ENCODE results near the gene SLC7A6OS.
"Not testable (repeated sequence)": the region's sequence is repeated elsewhere in the genome, so short reads cannot be mapped to it uniquely, and the experiment has no call there.

The SLC7A6OS gene

GRCh38 chr16:68298907-68299561, 11.7 kb downstream of the SLC7A6OS start:
- no peak for DNase-seq (ENCODE audit: low spot score)

GRCh38 chr16:68298312-68298711, 12.4 kb downstream of the SLC7A6OS start:
- DNase-seq (ENCODE audit: low spot score): no peak

DNA sequence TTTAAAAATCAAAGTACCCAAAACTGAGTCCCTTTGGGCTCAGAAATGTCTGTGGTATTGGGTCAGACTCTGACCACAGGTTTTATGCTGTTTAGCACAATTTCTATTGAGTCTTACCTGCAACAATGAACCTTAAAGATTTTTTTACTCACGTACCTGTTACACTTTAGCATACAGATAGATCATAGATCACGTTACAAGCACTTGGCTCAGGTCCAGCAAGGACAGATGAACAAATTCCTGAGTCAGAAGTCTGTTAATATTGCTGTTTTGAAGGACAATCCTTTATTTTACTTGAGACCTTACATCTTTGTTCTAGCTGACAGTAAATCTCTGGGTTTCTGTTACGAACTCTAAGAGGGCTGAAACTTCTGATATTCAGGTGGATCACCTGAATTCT, 12.8 kb downstream of the SLC7A6OS start:
- DNase-seq (ENCODE audit: low spot score): no peak

DNA sequence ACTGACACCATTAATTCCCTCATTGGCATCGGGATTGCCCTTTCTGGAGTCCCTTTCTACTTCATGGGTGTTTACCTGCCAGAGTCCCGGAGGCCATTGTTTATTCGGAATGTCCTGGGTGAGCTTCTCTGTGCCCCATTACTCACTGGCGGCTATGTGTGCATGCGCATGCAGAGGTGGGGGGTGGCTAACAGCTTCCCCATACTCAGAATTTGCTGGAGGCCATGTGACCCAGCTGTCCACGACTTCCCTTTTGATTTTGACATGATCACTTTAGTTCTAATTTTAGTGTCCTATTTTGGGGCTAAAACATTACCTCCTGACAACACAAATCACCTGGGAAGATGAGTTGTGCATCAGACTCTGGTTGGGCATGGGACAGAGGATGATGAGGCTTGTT, 14.1 kb downstream of the SLC7A6OS start:
- no peak for DNase-seq (ENCODE audit: low spot score)

DNA sequence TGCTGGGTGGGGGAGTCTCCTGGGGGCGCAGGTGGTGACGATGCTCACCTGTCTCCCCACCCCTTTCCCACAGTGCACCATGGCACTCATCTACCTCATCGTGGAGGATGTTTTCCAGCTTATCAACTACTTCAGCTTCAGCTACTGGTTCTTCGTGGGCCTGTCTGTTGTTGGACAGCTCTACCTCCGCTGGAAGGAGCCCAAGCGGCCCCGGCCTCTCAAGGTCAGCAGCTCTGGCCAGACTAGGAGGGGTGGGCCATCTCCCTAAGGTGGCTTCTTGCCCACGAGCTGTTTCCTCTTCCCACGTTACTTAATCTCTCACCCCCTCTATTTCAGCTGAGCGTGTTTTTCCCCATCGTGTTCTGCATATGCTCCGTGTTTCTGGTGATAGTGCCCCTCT, 14.5 kb downstream of the SLC7A6OS start:
- DNase-seq (ENCODE audit: low spot score): no peak

DNA sequence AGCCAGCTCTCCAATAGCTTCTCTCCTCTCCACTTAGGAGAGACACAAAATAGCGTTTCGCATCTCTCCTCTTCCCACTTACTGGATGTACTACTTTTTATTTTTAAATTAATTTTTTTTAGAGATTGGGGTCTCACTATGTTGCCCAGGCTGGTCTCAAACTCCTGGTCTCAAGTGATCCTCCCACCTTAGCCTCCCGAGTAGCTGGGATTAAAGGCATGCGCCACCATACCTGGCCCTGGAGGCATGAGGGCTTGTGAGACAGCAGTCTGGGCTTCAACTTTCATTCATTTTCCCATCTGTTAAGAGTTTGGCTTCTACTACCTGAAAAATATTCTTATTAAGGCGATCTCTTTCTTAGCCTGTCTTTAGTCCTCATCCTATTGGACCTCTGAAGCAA, 18.3 kb downstream of the SLC7A6OS start:
- DNase-seq (ENCODE audit: low spot score): no peak

DNA sequence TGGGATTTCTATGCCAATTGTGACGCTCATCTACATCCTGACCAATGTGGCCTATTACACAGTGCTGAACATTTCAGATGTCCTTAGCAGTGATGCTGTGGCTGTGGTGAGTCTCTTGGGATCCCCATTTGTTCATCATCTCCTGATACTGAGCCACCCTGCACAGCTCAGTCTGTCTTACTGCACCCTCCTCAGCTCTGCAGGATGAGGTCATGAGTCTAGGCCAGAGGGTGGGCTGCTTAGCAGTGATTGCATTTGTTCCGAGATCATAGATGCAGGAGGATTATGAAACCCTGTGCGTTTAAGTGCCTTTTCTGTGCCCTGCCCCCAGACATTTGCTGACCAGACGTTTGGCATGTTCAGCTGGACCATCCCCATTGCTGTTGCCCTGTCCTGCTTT, 19.5 kb downstream of the SLC7A6OS start:
- DNase-seq (ENCODE audit: low spot score): no peak

DNA sequence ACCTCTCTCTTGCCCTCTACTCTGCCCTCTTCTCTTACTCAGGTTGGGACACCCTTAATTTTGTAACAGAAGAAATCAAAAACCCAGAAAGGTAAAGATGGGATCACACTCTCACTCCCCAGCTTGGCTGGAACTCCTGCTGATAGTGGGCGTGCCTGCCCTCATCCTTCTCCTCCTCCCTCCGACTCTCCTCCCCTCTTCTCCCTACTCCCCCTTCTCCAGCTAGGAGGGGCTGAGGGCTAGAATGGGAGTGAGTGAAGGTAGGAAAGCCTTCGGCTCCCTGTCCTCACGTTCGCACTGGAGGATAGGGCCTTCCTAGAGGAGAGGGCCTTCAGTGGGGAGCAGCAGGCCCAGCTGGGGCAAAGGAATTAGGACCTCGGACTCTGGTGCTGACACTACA, 20.3 kb downstream of the SLC7A6OS start:
- no peak for DNase-seq (ENCODE audit: low spot score)

- peak; percentile 67 for DNase-seq (ENCODE audit: low spot score)
These were observed 21.0 kb downstream of the SLC7A6OS start for GRCh38 chr16:68289621-68290329.

DNA sequence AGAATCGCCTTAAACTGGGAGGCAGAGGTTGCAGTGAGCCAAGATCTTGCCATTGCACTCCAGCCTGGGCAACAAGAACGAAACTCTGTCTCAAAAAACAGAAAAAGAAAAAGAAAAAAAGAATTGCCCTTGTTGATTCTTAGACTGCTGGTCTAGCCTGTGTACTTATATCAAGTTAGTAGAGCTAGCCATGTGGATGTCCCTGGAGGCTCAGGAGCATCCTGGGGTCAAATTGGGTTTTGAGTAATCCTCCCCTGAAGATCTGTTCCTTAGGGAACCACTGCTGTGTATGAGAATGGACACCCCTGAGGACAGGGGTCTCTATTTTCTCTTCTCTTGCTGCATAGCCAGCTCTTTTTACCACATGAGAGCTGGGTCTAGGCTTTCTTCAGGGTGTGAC, 21.5 kb downstream of the SLC7A6OS start:
- no peak for DNase-seq (ENCODE audit: low spot score)

GRCh38 chr16:68288796-68289195, 21.9 kb downstream of the SLC7A6OS start:
- DNase-seq (ENCODE audit: low spot score): not testable (repeated sequence)

GRCh38 chr16:68288252-68288650, 22.5 kb downstream of the SLC7A6OS start:
- no peak for DNase-seq (ENCODE audit: low spot score)

DNA sequence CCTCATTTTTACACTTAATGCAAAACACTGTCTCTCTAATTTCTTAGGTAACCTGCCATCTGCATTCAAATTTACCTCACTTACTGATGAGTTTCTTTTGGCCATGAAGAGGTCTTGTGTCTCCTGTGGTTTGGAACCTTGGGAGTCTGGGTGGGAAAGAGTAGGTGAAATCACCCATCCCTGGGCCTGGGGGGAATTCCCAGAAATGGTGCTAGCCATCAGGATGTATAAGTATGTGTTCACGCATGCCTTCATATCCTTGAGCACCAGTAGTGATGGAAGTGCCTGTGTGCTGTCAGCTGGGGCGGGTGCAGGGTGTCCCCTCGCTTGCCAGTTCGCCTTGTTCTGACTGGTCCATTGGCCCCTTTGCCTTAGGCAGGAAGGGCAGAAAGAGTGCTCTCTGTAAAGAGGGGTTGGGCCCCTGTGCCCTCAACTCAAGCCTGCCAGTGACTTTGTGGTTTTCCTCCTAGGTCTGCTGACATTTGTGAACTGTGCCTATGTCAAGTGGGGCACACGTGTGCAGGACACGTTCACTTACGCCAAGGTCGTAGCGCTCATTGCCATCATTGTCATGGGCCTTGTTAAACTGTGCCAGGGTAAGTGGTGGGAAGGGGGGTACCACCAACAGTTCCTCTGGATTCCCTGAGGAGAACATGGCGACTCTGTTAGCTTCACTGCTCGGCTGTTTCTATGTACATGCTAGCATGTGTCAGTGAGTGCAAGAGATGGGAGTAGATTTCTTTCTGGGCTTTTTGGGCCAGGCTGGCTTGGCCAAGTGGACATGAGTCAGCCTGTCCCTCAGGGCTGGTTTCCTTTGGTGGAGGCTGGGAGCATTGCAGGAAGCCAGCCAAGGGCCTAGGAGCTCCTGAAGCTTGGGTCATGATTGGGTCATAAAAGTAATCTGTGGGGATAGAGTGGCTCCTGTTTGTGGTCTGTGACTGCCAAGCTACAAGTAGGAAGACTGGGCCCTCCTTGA, 23.2 kb downstream of the SLC7A6OS start:
- DNase-seq (ENCODE audit: low spot score): peak; percentile 50

DNA sequence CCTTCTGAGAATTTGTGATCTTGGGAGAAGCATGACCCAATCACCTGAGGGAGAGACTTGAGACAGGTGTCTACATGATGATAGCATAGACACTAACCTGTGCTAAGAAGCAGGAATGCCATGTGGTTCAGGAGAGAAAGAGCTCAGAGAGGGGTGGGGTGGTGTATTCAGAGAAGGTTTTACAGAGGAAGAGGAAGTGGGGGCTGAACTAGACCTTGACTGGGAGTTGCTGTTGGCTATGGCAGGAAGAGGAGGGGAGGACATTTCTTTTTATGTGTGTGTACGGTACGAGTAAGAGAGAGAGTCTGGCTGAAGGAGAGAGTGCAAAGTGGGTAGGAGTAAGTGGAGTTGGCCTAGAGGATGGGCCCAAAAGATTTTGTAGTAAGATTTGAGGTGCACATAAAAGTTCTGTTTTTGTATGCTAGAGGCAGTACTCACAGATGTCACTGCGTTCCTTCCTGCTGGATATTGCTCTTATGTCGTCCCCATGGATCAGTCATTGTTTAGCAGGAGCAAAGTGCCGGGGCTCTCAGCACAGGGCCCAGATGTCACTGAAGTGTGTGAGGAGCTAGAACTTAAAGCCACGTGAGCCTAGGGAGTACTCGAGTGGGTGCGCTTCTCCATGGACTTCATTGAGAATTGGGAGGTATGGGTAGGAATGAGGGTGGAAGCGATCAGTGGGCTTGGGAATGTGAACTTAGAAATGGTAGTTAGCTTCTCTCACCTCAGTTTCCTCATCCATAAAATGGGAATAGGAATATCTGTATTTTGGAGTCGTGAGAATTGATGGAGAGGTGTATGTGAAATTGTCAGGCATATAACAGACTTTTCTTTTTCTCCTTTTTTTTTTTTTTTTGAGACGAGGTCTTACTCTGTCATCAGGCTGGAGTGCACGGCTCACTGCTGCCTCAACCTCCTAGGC, 24.3 kb downstream of the SLC7A6OS start:
- DNase-seq (ENCODE audit: low spot score): peak; percentile 53

GRCh38 chr16:68285683-68286082, 25.1 kb downstream of the SLC7A6OS start:
- DNase-seq (ENCODE audit: low spot score): no peak

GRCh38 chr16:68284847-68285246, 25.9 kb downstream of the SLC7A6OS start:
- DNase-seq (ENCODE audit: low spot score): no peak

DNA sequence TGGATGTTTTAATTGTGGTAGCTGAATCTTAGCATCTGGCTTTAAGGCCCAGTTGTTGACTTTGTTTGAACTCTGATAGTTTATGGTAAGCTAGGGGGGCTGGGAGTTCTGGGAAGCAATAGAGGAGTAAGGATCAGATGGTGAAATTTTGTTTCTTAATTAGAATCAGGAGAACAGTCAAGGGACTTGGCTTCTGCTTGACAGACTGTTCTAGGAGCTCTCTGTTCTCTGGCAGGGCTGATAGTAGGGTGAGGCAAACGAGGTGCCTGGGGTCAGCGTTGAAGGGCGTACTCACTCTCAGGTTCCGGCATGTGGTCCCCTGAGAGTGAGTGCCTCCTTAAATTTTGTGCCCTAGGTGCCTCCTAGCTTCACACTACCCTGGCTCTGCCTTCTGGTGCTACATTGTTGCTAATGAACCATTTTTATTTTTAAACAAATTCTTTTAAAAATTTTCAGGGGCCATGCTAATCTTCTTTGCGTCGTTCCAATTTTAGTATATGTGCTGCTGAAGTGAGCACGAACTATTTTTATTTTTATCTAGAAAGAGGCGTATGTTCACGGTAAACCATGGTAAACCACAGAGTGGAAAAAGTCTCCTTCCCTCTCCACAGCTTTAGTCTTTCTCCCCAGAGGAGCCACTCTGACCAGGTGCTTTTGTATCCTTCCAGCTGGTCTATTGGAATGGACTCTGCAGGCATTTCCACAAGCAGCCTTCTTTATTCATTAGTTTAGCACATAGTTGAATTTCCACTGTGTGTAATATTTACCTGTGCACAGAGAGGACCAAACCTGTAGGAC, 26.7 kb downstream of the SLC7A6OS start:
- DNase-seq (ENCODE audit: low spot score): no peak

- DNase-seq (ENCODE audit: low spot score): no peak
These were observed 27.4 kb downstream of the SLC7A6OS start for GRCh38 chr16:68283346-68283745.

- no peak for DNase-seq (ENCODE audit: low spot score)
These were observed 28.7 kb downstream of the SLC7A6OS start for GRCh38 chr16:68282064-68282452.

GRCh38 chr16:68281368-68282063, 29.2 kb downstream of the SLC7A6OS start:
- DNase-seq (ENCODE audit: low spot score): no peak

All from CD4-positive, alpha-beta T cell treated with Interleukin-15 for 4 hours (primary cell).